HepG2 (cell line): ENCODE measurements around the gene SKI.

Source experiments
- ELF4 ChIP-seq: sonication (generic); formaldehyde crosslinking; IDR thresholded peaks from 2 replicates; pipeline ENCODE4 v1.5.0; 2020; ENCODE audit warnings: missing genetic modification reagents, mild to moderate bottlenecking, moderate library complexity, borderline replicate concordance
- NFKB2 ChIP-seq: sonication (generic); formaldehyde crosslinking; IDR thresholded peaks from 2 replicates; pipeline ENCODE4 v1.4.0; 2020; ENCODE audit warnings: missing genetic modification reagents, borderline replicate concordance
- POLR2A ChIP-seq, 2 experiments: IDR thresholded peaks; 2 replicates each; pipeline ENCODE4 v1.6.1; 2011; ENCODE audit warnings: low read depth in 2 of 2, low read length in 2 of 2, mild to moderate bottlenecking in 1 of 2, moderate library complexity in 1 of 2; ENCODE audit not compliant: insufficient read depth in 1 of 2
- SIN3A ChIP-seq: IDR thresholded peaks from 2 replicates; pipeline ENCODE4 v1.6.1; 2011; ENCODE audit warnings: low read depth, mild to moderate bottlenecking, control low read depth, low read length, borderline replicate concordance
- SP1 ChIP-seq, 2 experiments: fragments of 450-650 bp in 1 of 2; sonication (generic) in 1 of 2; formaldehyde crosslinking in 1 of 2; IDR thresholded peaks; 2 replicates each; pipeline versions ENCODE4 v1.4.0 to v1.6.1; 2016 to 2020; ENCODE audit warnings: missing genetic modification reagents in 1 of 2
- TEAD2 ChIP-seq: sonication (generic); formaldehyde crosslinking; IDR thresholded peaks from 2 replicates; pipeline ENCODE4 v1.9.0; 2021; ENCODE audit warnings: missing genetic modification reagents
- ZNF850 ChIP-seq: sonication (generic); formaldehyde crosslinking; conservative IDR thresholded peaks from 2 replicates; pipeline ENCODE4 v1.9.0; 2021; ENCODE audit warnings: mild to moderate bottlenecking, missing genetic modification reagents
- TF ChIP-seq, protein P1 (sequence below): sonication (generic); formaldehyde crosslinking; conservative IDR thresholded peaks from 2 replicates; pipeline ENCODE4 v1.8.1; 2023; ENCODE audit warnings: missing genetic modification reagents
- TF ChIP-seq, protein P2 (sequence below): sonication (generic); formaldehyde crosslinking; IDR thresholded peaks from 2 replicates; pipeline ENCODE4 v1.5.0; 2020; ENCODE audit warnings: mild to moderate bottlenecking, missing genetic modification reagents, moderate library complexity

DNA sequence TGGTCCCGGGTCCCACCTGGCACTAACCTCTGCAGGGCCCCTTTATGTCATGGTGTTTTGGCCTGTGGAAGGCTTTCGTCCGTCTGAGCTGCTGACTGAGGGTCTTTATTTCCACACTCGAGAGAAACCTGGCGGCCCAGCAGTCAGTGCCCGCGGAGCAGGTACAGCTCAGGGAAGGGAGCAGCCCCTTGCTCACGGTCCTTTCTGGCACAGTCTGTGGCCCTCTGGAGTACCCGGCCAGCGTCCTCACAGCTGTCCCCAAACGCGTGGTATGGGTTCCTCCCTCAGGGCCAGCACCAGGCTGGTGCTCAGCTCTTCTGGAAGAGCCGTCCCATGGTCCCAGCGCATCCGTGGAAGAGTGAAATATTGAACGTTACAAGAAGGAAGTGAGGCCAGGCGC lies 24.3 kb downstream of the SKI start:
- TF ChIP-seq ELF4 (CRISPR knock-in tag), result no peak
- no peak for TF ChIP-seq SIN3A
- TF ChIP-seq ZNF850 (CRISPR knock-in tag), result no peak
- TF ChIP-seq POLR2A (IDR thresholded peaks at IDR 0.05; ENCODE audit: insufficient read depth in 1 of 2, low read depth in 2 of 2, low read length in 2 of 2), result no peak
- TF ChIP-seq, protein P1, sequence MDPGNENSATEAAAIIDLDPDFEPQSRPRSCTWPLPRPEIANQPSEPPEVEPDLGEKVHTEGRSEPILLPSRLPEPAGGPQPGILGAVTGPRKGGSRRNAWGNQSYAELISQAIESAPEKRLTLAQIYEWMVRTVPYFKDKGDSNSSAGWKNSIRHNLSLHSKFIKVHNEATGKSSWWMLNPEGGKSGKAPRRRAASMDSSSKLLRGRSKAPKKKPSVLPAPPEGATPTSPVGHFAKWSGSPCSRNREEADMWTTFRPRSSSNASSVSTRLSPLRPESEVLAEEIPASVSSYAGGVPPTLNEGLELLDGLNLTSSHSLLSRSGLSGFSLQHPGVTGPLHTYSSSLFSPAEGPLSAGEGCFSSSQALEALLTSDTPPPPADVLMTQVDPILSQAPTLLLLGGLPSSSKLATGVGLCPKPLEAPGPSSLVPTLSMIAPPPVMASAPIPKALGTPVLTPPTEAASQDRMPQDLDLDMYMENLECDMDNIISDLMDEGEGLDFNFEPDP (CRISPR knock-in tag), result no peak
- TF ChIP-seq NFKB2 (CRISPR knock-in tag), result no peak
- TF ChIP-seq, protein P2, sequence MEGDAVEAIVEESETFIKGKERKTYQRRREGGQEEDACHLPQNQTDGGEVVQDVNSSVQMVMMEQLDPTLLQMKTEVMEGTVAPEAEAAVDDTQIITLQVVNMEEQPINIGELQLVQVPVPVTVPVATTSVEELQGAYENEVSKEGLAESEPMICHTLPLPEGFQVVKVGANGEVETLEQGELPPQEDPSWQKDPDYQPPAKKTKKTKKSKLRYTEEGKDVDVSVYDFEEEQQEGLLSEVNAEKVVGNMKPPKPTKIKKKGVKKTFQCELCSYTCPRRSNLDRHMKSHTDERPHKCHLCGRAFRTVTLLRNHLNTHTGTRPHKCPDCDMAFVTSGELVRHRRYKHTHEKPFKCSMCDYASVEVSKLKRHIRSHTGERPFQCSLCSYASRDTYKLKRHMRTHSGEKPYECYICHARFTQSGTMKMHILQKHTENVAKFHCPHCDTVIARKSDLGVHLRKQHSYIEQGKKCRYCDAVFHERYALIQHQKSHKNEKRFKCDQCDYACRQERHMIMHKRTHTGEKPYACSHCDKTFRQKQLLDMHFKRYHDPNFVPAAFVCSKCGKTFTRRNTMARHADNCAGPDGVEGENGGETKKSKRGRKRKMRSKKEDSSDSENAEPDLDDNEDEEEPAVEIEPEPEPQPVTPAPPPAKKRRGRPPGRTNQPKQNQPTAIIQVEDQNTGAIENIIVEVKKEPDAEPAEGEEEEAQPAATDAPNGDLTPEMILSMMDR (CRISPR knock-in tag), result no peak
- TF ChIP-seq TEAD2 (CRISPR knock-in tag), result no peak
- no peak for TF ChIP-seq SP1 (IDR thresholded peaks at IDR 0.05)
- no peak for TF ChIP-seq SP1 (CRISPR knock-in tag; IDR thresholded peaks at IDR 0.05)
